ENCODE data around the gene ABHD5. TPM values are rescaled to one million over a fixed set of nuclear protein-coding genes. Genes with fewer than 3 reads are reported as not detected.

ABHD5 gene
- total RNA-seq, 1 experiment from 2014 or later = 21.8 TPM

DNA sequence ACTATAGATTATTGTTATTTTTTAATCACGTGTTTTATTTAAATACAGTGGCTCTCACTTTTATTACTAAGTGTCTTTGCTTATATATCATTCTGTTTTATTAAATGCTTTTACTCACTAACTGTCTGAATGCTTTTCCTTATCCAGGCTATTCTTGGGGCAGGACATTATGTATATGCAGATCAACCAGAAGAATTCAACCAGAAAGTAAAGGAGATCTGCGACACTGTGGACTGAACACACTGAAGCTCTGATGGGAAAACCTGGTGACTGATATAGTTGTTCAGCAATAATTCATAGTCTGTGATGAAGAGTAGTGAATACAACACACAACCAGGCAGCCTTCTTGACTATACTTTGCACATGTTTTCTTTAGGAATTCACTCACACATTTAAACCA, 27.6 kb downstream of the ABHD5 start:
- H3K27me3 ChIP-seq (ENCODE audit: control insufficient read depth, insufficient read depth, low read length) = no peaks in the 10 kb centered on the region
- no peak for DNase-seq
- peaks cover 2% of the 10 kb centered on the region; the same call in 1 of the 2 replicates for H3K36me3 ChIP-seq (replicated peaks; ENCODE audit: control insufficient read depth, insufficient read depth, low read length)
- no peak overlapping the region for H3K4me3 ChIP-seq (ENCODE audit: insufficient read depth, low read depth, low read length)

DNA sequence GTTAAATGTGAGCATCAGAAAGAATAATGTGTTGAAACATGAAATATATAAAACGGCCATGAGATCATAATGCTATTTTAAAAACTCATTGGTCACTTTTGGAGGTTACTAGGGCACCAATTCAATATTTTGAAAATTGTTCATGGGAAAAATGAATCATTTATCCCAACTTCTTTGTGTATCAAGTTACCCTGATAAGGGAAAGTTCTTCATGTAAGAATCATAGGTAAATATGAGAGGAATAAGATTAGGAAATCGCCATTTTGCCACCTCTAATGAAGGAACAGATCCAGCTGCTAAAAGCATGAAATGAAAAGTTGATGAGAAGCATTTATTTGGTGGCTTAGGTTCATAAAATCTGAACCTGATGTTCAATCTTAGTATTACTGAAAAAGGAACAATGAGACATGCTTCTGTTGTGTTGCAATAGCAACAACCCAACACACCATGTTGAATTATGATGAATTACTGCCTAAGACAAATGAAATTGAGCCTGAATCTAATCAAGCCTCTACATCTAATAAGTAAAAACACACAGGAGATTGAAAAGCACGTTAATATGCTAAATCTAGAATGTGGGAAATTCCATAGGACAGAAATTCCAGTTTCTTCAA, 32.5 kb downstream of the ABHD5 start:
- Histone ChIP-seq H3K4me3 (ENCODE audit: insufficient read depth, low read depth, low read length) (no peak overlapping the region), H3K36me3 (replicated peaks; ENCODE audit: control insufficient read depth, insufficient read depth, low read length) (peaks cover 2% of the 10 kb centered on the region; the same call in 1 of the 2 replicates), H3K27me3 (ENCODE audit: control insufficient read depth, insufficient read depth, low read length) (no peaks in the 10 kb centered on the region)
- no peak for DNase-seq

DNA sequence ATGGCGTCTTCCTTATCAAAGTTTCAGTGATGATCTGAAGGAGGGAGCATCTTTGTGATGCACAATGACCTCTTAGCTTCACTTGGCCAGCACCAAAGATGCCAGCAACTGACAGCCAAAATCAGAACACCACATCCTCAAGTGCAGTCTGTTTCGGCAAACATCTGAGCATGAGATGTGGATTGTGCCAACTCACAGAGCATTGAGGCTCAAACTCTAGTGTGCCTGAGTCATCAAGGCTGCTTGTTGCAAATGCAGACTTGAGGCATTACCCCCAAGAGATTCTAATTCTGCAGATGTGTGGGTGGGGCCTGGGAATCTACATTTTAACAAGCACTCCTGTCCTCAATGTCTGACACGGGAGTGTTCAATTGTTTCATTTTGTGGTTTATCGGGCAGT, 35.8 kb downstream of the ABHD5 start:
- H3K4me3 ChIP-seq (ENCODE audit: insufficient read depth, low read depth, low read length) = no peak overlapping the region
- H3K36me3 ChIP-seq (replicated peaks; ENCODE audit: control insufficient read depth, insufficient read depth, low read length) = no peaks in the 10 kb centered on the region
- DNase-seq = no peak
- no peaks in the 10 kb centered on the region for H3K27me3 ChIP-seq (ENCODE audit: control insufficient read depth, insufficient read depth, low read length)

DNA sequence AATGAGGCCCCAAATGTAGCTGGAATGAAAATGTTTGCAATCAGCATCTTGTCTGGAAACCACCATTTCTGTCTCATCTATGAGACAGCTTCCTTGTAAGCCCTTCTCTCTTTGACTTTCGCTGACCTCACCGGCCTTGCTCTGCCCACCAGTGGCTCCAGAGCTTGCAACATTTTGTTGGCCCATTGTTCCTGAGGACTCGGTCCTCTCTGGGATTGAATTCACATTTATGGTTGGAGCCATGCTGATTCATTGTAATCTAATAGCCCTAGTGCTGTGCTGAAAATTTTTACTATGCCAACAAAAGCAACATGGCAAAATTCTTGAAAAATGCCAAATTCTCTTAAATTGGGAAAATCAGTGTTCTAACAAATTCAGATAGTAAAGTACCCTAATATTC, 37.2 kb downstream of the ABHD5 start:
- Histone ChIP-seq H3K27me3 (ENCODE audit: control insufficient read depth, insufficient read depth, low read length) (no peaks in the 10 kb centered on the region), H3K4me3 (ENCODE audit: insufficient read depth, low read depth, low read length) (no peak overlapping the region), H3K36me3 (replicated peaks; ENCODE audit: control insufficient read depth, insufficient read depth, low read length) (no peaks in the 10 kb centered on the region)
- DNase-seq = no peak

DNA sequence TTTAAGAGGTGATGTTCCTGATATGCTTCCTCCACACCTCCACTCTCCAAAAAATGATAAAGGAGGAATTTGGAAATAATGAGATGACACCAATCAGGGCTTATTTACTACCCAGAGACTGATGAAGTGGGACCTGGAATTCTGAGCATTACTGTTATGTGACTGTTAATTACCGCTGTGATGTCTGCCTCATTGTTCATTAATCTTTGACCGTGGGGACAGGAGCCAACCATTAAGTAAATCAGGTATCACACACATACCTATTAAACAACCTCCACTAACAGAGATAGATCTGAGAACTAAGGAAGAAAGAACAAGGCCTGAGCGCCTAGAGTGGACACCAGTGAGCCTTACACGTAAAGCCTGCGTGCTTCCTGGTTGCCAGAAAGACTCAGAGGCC, 37.7 kb downstream of the ABHD5 start:
- H3K4me3 ChIP-seq (ENCODE audit: insufficient read depth, low read depth, low read length) = no peak overlapping the region
- H3K27me3 ChIP-seq (ENCODE audit: control insufficient read depth, insufficient read depth, low read length) = no peaks in the 10 kb centered on the region
- DNase-seq = no peak
- H3K36me3 ChIP-seq (replicated peaks; ENCODE audit: control insufficient read depth, insufficient read depth, low read length) = no peaks in the 10 kb centered on the region

DNA sequence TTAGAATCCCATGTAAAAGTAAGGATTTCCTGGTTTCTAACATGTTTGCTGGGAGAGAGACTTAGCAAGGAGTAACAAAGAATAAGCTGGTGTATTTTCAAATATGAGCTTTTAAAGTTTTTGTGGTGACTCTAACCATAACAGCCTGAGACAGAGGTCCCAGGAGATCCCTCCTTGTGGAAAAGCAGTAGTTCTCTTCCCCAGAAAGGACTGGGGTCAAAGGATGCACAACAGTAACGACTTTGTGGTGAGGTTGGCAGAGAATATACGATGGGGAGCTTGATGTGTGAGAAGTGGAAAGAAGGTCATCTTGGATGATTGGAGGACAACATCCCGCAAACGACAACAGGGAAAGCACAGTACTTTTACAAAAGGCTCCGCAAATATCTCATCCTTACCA, 38.2 kb downstream of the ABHD5 start:
- H3K36me3 ChIP-seq (replicated peaks; ENCODE audit: control insufficient read depth, insufficient read depth, low read length) = no peaks in the 10 kb centered on the region
- no peak for DNase-seq

DNA sequence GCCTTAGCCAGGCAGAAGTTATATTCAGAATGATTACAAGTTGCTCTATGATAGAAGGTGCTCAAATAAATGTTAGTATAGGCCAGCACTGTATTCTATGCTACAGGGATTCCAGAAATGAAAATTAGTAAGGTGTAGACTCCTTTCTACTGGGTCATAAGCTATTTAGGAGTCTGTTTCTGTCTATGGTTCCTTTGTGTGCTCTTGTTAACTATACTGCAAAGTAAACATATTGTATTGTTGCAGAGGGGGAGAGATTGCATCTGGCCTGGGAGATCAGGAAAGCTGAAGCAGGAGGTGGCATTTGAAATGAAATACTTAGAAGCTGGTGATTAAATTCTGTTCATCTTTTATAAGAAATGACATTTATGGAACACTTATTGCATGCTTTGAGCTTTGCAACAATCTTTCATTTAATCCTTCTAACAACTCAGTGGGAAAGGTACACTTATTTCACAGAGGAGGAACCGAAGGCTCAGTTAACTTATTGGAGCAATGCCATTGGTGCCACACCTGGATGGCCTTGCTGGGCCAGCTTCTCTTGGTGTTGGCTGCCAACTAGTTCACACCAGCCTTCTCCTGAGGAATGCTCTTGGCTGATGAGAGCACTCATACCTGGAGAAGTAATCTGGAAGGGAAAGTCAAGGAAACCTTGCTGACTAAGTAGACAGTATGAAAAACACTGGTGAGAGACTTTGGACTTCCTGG, 39.1 kb downstream of the ABHD5 start:
- H3K27me3 ChIP-seq (ENCODE audit: control insufficient read depth, insufficient read depth, low read length) = no peaks in the 10 kb centered on the region
- H3K4me3 ChIP-seq (ENCODE audit: insufficient read depth, low read depth, low read length) = no peak overlapping the region

More for the DNA sequence above, 38.2 kb downstream of the ABHD5 start:
- Histone ChIP-seq H3K4me3 (ENCODE audit: insufficient read depth, low read depth, low read length) (no peak overlapping the region), H3K27me3 (ENCODE audit: control insufficient read depth, insufficient read depth, low read length) (no peaks in the 10 kb centered on the region)

DNA sequence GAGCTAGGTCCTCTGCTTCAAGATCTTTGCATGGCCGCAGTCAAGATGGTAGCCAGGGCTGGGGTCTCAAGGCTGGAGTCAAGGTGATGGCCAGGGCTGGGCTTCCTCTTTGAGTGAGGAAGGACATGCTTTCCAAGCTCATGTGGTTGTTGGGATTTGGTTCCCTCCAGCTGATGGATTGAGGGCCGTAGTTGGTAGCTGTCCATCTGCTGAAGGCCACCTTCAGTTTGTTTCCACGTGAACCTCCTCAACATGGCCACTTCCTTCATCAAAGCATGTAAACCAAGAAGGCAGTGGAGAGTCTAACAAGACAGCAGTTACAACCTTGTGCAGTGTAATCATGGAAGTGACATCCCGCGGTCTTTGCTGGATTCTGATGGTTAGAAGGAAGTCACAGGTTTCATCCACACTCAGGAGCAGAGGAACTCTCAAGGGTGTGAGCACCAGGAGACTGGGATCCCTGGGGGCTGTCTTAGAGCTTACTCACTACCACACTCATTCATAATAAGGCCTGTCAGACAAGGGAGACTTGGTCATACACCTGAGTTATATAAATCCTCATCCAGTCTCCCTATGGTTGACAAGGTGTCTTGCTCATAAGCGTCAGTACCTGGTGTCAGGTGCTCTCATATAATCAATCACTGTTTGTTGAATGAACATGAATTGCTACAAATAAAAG, 42.1 kb downstream of the ABHD5 start:
- DNase-seq = no peak

More for the DNA sequence above, 39.1 kb downstream of the ABHD5 start:
- DNase-seq = no peak
- H3K36me3 ChIP-seq (replicated peaks; ENCODE audit: control insufficient read depth, insufficient read depth, low read length) = no peaks in the 10 kb centered on the region

DNA sequence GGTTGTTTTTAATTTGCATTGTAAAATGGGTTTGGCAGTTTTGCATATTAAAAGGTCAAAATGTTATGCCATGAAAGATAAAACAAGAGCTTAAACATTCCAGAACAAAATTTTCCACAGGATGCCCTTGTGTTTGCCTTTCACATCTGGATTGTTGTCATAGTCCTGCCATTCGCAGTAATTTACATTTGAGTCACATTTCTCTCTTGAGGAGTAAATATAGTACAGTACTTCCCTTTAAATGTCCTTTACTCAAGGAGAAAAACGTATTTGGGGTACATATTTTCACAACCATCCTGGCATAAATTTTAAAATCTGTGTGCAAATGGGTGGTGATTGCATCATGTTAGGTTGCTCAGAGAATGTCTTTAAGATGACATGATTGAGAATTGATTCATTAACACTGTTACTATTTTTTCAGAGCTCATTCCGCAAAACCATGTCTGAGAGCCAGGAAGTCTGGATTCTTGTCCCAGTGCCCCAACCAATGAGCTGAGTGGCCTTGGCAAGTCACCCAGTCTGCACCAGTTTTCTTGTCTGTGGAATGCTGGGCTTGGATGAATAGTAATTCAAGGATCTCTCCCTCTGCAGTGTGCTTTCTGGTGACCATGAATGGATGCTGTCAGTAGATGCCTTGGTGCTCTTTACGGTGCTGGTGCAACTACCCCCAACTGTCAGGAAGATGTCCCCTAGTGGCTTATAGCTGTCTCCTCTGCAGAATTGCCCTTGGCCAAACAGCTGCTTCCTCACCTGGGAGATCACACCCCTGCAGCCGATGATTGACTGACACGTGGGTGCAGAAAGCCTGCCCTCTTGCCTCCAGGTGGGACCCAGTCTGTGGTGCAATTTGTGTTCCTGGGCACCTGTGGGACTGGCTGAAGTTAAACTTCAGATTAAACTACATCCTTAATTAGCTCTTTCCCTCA, 43.0 kb downstream of the ABHD5 start:
- H3K36me3 ChIP-seq (replicated peaks; ENCODE audit: control insufficient read depth, insufficient read depth, low read length) = no peaks in the 10 kb centered on the region
- H3K4me3 ChIP-seq (ENCODE audit: insufficient read depth, low read depth, low read length) = no peak overlapping the region
- H3K27me3 ChIP-seq (ENCODE audit: control insufficient read depth, insufficient read depth, low read length) = no peaks in the 10 kb centered on the region
- peak; percentile 42 for DNase-seq

More for the DNA sequence above, 42.1 kb downstream of the ABHD5 start:
- Histone ChIP-seq H3K4me3 (ENCODE audit: insufficient read depth, low read depth, low read length) (no peak overlapping the region), H3K36me3 (replicated peaks; ENCODE audit: control insufficient read depth, insufficient read depth, low read length) (no peaks in the 10 kb centered on the region), H3K27me3 (ENCODE audit: control insufficient read depth, insufficient read depth, low read length) (no peaks in the 10 kb centered on the region)

DNA sequence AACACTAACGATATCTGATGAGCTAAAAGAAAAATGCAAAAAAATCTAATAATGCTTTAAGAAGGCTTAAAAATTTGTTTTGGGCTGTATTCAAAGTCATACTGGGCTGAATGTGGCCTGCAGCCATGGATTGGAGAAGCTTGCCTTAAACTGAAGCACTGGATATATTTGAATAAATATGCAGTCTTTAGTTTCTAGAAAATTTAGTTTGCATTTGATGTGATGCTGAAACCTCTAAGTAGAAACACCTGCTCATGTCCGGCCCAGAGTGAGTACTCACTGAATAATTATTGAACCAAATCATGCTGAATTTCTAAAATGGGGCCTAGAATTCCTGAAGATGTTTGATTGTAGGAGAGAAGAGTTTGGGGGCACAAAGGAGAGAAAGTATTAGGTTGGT, 43.9 kb downstream of the ABHD5 start:
- no peak overlapping the region for H3K4me3 ChIP-seq (ENCODE audit: insufficient read depth, low read depth, low read length)
- no peak for DNase-seq
- H3K36me3 ChIP-seq (replicated peaks; ENCODE audit: control insufficient read depth, insufficient read depth, low read length) = no peaks in the 10 kb centered on the region
- H3K27me3 ChIP-seq (ENCODE audit: control insufficient read depth, insufficient read depth, low read length) = no peaks in the 10 kb centered on the region

DNA sequence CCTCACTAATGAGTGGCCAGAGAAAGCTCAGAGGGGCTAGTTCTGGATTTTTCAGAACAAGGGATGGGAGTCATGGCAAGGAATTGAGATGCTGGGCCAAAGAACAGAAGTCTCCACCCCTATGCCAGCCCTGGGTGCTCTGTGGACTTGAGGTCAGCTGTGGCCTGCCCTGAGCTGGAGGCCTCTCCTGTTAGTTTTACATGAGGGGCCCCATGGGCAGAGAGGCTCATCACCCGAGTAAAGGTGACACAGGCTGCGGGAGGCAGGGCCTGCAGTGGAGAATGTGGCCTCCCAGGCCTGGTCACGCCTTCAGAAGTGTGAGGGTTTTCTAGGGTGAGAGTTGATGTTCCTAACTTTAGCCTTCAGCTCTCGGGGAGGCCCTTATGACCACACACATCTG, 44.9 kb downstream of the ABHD5 start:
- DNase-seq = no peak
- no peak overlapping the region for H3K4me3 ChIP-seq (ENCODE audit: insufficient read depth, low read depth, low read length)
- no peaks in the 10 kb centered on the region for H3K27me3 ChIP-seq (ENCODE audit: control insufficient read depth, insufficient read depth, low read length)
- H3K36me3 ChIP-seq (replicated peaks; ENCODE audit: control insufficient read depth, insufficient read depth, low read length) = no peaks in the 10 kb centered on the region

DNA sequence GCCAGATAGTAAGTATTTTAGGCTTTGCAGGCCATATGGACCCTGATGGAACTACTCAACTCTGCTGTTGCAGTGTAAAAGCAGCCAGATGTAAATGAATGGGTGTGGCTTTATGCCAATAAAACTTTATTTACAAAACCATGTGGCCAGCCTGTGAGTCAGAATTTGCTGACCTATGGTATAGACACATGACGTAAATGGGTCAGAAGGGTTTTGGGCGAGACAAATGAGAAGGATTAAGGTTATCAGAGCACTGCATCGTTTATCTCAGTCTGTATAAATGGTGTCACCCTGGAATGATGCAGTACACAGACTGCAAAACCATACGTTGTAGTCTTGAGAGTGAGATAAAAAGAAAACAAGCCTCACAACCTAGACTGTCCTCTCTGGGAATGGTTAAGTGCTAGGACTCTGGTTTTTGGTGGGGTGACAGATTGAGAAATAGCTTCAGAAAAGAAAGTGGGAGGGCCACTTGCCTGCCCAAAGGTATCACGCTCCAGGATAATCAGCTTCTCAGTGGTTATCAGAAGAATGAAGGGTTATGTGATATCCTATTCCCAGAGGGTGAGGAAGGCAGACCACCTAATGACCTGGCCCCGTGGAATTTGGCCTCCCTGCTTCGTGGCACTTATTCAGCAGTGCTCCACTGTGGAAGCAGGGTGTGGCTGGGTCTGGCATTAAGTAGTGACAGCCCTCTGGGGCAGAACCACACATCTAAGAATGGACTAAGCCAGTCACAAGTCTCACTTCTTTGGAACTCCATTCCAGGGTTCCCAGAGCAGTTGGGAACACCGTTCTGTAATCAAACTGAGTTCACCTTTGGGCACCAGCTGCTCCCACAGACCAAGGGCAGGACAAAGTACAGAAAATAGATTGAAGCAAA, 46.1 kb downstream of the ABHD5 start:
- no peaks in the 10 kb centered on the region for H3K36me3 ChIP-seq (replicated peaks; ENCODE audit: control insufficient read depth, insufficient read depth, low read length)
- no peaks in the 10 kb centered on the region for H3K27me3 ChIP-seq (ENCODE audit: control insufficient read depth, insufficient read depth, low read length)
- H3K4me3 ChIP-seq (ENCODE audit: insufficient read depth, low read depth, low read length) = no peak overlapping the region
- DNase-seq = no peak

DNA sequence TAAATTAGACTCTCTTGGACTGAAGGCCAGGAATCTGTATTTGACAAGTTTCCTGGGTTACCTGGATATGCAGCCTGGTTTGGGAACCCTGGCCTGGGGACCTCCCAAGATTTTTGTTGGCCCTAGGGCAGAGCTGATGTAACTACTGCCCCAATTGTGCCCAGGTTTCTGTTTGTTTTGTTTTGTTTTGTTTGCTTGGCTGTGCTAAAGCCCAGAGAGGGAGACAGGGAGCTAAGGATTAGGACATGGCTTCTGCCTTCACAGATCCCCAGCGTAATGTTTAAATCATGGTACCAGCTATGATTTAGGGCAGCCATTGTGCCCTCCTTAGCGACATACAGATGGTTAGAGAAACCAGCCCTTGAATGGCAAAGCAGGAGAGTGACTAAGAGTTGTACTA, 47.6 kb downstream of the ABHD5 start:
- no peak for DNase-seq
- no peaks in the 10 kb centered on the region for H3K36me3 ChIP-seq (replicated peaks; ENCODE audit: control insufficient read depth, insufficient read depth, low read length)
- H3K27me3 ChIP-seq (ENCODE audit: control insufficient read depth, insufficient read depth, low read length) = no peaks in the 10 kb centered on the region
- H3K4me3 ChIP-seq (ENCODE audit: insufficient read depth, low read depth, low read length) = no peak overlapping the region

All from H7 (cell line).